NCI-H2196 (cell line): ENCODE measurements around the gene FBF1.
"Not testable (repeated sequence)": the region's sequence is repeated elsewhere in the genome, so short reads cannot be mapped to it uniquely, and the experiment has no call there.

ENCODE experiments used
- DNase-seq: peaks from one replicate; lab custom pipeline; 2025; ENCODE audit not compliant: unreplicated experiment; lab: John Stamatoyannopoulos, UW

Gene FBF1

DNA sequence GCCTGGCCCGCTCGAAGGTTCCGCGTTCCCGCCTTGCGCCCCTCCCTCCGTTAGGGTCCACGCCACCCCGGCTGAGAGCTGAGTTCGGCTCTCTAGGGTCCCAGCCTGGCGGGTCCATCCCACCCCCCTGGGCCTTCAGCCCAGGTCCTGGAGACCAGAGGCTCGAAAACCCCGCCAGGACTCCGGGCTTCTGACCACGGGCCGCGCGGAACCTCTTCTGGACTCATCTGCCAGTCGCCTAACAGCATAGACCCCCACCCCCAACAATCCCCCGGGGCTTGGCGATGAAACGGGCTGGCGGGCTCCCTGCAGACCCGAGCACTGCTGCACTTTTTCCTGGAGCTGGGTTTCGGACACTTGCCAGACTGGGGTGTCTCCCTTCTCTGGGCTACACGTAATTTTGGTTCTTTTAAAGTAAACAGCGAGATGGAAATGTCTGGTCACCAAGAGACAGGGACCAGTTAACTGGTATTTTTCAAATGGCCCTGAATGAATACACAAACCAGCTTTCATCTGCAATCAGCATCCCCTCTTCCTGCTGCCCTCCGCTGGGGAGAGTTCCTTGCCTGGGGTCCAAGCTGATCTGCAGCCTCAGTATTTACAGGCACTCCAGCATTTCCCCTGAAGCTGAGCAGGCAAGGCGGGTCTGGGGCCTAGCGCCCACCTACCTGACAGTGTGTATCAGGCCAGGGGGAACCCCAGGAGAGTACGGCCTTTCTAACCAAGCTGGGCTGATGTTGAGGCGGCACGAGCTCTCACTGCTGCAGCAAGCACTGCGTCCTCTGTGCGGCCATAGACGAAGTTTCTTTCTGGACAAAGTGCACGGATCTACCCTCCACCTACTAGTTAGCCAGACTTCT is 43.5 kb downstream of the FBF1 start:
- DNase-seq = no peak

GRCh38 chr17:75896415-75897159 is 44.3 kb downstream of the FBF1 start, which contains the start of gene TRIM65:
Gene TRIM65, minus strand, starts transcription at chr17:75896951. Its CDS starts 14 bp downstream, at chr17:75896937.
- DNase-seq = peak; percentile 89

DNA sequence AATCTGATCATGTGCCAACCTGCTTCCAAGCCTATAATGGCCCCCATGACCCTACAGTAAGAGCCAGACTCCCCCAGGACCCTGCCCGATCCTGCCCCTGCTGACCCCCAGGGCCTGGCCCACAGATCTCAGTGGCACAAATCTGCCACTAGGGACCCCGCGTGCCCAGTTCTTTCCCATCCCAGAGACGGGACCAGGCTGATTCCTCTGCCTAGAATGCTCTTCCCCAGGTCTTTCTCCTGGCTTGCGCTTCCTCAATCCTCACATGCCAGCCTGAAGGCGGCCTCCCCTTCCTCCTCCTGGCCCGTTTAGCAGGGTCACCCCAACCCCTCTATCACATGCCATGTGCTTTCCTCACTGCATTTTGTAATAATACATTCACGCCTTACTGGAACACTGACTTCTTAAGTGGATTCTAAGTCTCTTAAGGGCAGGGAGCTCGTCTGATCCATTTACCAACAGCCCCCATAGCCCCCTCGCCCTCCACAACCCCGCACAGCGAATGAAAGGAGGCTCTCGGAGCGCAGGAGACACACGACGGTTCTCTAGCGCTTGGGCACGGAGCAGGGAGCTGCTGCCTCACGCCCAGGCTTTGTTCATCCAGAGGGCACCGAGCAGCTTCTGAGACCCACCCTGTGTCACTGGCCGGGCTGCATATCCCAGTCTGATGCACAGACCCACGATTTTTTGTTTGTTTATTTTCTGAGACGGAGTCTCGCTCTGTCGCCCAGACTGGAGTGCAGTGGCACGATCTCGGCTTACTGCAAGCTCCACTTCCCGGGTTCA is 45.3 kb downstream of the FBF1 start:
- no peak for DNase-seq

GRCh38 chr17:75894049-75894733 is 46.7 kb downstream of the FBF1 start:
- DNase-seq = no peak

GRCh38 chr17:75893305-75894048 is 47.4 kb downstream of the FBF1 start:
- no peak for DNase-seq

- no peak for DNase-seq
Observed at GRCh38 chr17:75892556-75893224, 48.2 kb downstream of the FBF1 start.

- no peak for DNase-seq
Observed at GRCh38 chr17:75891605-75892555, 49.0 kb downstream of the FBF1 start.

DNA sequence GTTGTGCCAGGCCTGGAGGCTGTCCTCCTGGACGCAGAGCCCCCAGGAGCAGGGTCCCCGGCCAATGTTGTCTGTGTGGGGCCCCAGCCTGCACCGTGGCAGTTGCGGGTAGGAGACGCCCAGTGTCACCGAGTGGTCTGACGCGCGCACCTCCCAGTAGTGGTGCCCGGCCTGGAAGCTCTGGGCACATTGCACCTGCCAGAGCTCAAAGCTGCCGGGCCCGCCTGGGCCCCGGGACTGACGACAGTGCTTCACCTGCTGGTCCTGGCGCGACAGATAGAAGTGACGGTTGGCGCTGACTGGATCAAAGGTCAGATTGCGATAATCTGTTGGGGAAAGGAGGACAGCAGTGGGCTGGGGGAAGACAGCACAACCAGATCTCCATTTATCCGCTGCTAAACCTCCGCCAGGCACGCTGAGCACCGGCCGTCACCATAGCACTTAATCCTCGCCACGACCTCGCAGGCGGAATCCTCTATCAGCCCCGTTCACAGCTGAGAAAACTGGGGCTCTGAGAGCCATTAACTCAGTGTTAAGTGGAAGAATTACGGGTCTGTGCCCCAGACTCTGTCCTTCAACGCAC is 49.7 kb downstream of the FBF1 start:
- DNase-seq = no peak

- no peak for DNase-seq
Observed at GRCh38 chr17:75889454-75889853, 51.4 kb downstream of the FBF1 start.

DNA sequence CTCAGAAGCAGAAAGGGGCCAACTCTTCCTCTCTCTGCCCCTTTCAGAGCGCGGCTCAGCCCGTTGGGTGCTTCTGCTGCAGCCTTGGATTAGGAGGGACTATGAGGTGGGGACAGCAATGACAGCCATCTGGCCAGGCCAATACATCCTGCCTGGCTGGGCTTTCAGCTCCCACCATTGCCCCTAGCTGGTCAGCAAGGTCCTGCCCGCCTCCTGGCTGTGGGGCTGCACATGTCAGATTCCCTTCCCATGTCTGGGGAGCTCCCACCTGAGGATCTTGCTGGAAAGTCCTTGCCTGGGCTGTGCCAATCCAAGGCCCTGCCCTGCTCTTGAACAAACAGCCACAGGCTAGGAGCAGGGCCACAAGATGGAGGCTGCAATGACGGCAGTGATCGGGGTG is 52.4 kb downstream of the FBF1 start:
- DNase-seq = no peak

DNA sequence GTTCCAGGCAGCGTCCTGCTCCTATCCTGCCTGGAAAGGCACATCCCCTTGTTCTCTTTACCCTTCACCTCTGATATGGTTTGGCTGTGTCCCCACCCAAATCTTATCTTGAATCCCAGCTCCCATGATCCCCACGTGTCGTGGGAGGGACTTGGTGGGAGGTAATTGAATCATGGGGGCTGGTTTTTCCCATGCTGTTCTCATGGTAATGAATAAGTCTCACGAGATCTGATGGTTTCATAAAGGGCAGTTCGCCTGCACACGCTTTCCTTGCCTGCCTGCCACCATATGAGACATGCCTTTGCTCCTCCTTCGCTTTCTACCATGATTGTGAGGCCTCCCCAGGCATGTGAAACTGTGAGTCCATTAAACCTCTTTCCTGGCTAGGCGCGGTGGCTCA is 55.0 kb downstream of the FBF1 start:
- not testable (repeated sequence) for DNase-seq

- no peak for DNase-seq
Observed at GRCh38 chr17:75885431-75885830, 55.4 kb downstream of the FBF1 start.

DNA sequence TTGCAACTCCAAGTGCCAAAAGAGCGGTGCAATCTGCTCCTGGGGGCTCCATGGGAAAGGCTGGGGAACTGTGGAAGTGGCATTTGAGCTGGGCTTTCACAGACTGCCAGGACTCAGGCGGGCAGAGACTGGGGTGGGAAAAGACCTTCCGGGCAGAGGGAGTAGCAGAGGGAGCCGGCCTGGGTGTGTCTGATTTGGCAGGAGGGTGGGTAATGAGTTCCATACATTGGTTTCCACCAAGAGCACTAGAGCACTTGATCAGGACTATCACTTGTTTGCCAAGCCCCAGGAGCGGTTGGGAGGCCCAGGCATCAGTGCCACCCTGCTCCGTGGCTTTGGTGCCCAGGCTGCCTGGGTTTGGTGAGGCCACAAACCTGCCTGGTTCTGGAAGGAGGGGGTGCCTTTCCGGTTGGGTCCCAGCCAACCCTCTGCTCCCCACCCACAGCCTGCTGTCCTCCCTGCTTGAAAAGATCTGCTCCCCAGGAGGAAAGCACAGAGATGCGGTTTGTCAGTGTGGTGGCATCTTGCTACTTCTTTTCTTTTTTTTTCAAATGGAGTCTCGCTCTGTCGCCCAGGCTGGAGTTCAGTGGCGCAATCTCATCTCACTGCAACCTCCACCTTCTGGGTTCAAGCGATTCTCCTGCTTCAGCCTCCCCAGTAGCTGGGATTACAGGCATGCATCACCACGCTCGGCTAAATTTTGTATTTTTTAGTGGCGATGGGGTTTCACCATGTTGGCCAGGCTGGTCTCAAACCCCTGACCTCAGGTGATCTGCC is 59.0 kb downstream of the FBF1 start:
- no peak for DNase-seq

GRCh38 chr17:75880266-75880665 is 60.6 kb downstream of the FBF1 start:
- no peak for DNase-seq

GRCh38 chr17:75878174-75878998 is 62.5 kb downstream of the FBF1 start, which contains the start of gene TRIM47:
Gene TRIM47, minus strand, starts transcription at chr17:75878581. Its CDS starts 33 bp downstream, at chr17:75878548.
- peak; percentile 88 for DNase-seq

DNA sequence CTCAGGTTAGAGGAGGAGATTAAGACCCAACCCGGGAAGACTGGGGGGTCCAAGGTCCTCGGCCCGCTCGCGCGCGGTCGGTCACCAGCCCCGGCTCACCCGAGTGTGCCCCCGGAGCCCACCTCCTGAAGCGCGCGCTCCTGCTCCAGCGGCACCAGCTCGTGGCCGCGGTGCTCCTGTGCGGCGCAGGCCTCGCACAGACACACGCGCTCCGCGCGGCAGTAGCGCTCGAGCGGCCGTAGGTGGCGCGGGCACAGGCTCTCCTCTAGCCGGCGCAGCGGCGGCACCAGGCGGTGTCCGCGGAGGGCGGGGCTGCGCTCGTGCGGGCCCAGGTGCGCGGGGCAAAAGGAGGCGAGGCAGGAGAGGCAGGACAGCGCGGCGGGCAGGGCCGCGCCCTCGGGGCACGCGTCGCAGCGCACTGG is 63.1 kb downstream of the FBF1 start:
- DNase-seq = peak; percentile 82
